ENCODE measurements around the gene SMC3. TPM values are rescaled to one million over a fixed set of nuclear protein-coding genes. Genes with fewer than 3 reads are reported as not detected.
"Not testable (repeated sequence)": the region's sequence is repeated elsewhere in the genome, so short reads cannot be mapped to it uniquely, and the experiment has no call there.

The SMC3 gene
- total and polyA plus RNA-seq, 2 experiments from 2014 or later = 40.8 to 53.5 TPM

DNA sequence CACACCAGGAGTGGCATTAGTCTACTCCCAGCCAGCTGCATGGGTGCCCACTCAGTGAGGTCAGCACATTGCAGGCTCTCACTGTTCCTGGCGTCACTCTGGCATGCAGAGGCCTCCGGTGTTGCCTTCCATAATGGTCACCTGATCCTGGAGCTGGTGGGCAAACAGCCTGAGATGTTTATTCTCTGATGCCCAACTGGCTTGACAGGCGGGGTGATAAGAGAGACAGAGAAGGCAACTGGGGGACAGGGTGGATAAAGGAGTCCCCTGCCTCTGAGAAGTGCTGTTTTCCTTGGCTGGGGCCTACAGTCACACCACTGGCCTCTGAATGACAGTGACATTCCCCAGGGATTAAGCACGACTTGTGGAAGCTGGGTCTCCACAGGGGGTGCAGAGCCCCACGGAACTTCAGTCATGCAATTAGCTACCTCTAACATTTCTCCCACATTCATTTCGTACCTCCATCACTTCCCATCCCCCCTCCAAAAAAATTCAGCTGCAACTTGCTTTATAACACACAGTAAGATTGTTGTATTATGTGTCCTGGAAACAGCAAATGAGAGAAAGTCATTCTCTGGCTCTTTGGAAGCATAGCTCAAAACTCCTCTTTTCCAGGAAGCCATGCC lies 69.5 kb downstream of the SMC3 start:
- 45% methylated on average over 6 of the region's 6 CpGs for WGBS (ENCODE audit: low lambda C conversion rate, missing lambda C conversion rate)
- no peaks in the 10 kb centered on the region for H3K9me2 ChIP-seq (replicated peaks; ENCODE audit: insufficient read depth)
- peaks cover 4% of the 10 kb centered on the region for H3K4me1 ChIP-seq (ENCODE audit: insufficient read depth)
- H3K4me2 ChIP-seq = no peak overlapping the region
- no peak overlapping the region for H3K27ac ChIP-seq
- H3K4me3 ChIP-seq = no peak overlapping the region
- H3K27me3 ChIP-seq = peaks cover 6% of the 10 kb centered on the region
- no peaks in the 10 kb centered on the region for H4K20me1 ChIP-seq (ENCODE audit: insufficient read depth, poor library complexity, severe bottlenecking)
- H3K79me2 ChIP-seq = no peaks in the 10 kb centered on the region
- no peak overlapping the region for H2AFZ ChIP-seq
- H3K36me3 ChIP-seq (replicated peaks; ENCODE audit: insufficient read depth, low read depth) = no peaks in the 10 kb centered on the region
- DNase-seq (ENCODE audit: low spot score) = no peak
- TF ChIP-seq EZH2 (IDR thresholded peaks at IDR 0.05; ENCODE audit: borderline replicate concordance) (no peak), EZH2phosphoT487 (IDR thresholded peaks at IDR 0.05; ENCODE audit: low read depth, severe bottlenecking, unreplicated experiment) (no peak)
- TF ChIP-seq, protein P1, sequence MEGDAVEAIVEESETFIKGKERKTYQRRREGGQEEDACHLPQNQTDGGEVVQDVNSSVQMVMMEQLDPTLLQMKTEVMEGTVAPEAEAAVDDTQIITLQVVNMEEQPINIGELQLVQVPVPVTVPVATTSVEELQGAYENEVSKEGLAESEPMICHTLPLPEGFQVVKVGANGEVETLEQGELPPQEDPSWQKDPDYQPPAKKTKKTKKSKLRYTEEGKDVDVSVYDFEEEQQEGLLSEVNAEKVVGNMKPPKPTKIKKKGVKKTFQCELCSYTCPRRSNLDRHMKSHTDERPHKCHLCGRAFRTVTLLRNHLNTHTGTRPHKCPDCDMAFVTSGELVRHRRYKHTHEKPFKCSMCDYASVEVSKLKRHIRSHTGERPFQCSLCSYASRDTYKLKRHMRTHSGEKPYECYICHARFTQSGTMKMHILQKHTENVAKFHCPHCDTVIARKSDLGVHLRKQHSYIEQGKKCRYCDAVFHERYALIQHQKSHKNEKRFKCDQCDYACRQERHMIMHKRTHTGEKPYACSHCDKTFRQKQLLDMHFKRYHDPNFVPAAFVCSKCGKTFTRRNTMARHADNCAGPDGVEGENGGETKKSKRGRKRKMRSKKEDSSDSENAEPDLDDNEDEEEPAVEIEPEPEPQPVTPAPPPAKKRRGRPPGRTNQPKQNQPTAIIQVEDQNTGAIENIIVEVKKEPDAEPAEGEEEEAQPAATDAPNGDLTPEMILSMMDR (IDR thresholded peaks at IDR 0.05; ENCODE audit: poor library complexity) = no peak
- H3K9me3 ChIP-seq (ENCODE audit: low read depth) = no peaks in the 10 kb centered on the region

DNA sequence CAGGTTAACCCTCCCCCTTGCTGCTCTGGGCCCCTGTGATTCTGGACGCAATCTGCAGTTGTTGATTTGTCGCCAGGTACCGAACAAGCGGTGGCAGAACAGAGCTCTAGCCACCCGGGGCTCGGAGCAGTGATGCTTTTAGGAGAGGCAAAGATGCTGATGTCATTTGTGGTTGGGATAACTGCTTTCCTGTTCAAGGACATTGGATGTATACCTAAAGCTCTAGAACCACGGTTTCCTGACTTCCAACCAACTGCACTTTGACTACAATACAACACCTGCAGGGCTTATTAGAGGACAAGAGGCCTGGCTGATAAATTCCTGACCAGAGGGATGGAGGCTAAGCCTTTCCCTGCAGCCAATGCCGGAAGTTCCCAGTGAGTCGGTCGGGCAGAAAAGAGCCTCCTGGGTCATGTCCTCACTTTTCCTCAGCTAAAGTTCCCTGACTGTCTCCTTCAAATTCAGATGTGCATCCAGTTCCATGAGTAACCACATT lies 70.1 kb downstream of the SMC3 start:
- Histone ChIP-seq H4K20me1 (ENCODE audit: insufficient read depth, poor library complexity, severe bottlenecking) (no peaks in the 10 kb centered on the region), H3K4me2 (no peak overlapping the region), H2AFZ (no peak overlapping the region), H3K4me1 (ENCODE audit: insufficient read depth) (peaks cover 4% of the 10 kb centered on the region), H3K4me3 (no peak overlapping the region), H3K27ac (no peak overlapping the region), H3K9me2 (replicated peaks; ENCODE audit: insufficient read depth) (no peaks in the 10 kb centered on the region), H3K9me3 (ENCODE audit: low read depth) (no peaks in the 10 kb centered on the region), H3K36me3 (replicated peaks; ENCODE audit: insufficient read depth, low read depth) (no peaks in the 10 kb centered on the region), H3K79me2 (no peaks in the 10 kb centered on the region), H3K27me3 (peaks cover 12% of the 10 kb centered on the region)
- 32% methylated on average over 10 of the region's 10 CpGs for WGBS (ENCODE audit: low lambda C conversion rate, missing lambda C conversion rate)
- no peak for DNase-seq (ENCODE audit: low spot score)
- TF ChIP-seq, protein P1 (IDR thresholded peaks at IDR 0.05; ENCODE audit: poor library complexity) = no peak
- TF ChIP-seq EZH2phosphoT487 (IDR thresholded peaks at IDR 0.05; ENCODE audit: low read depth, severe bottlenecking, unreplicated experiment) (no peak), EZH2 (IDR thresholded peaks at IDR 0.05; ENCODE audit: borderline replicate concordance) (no peak)

DNA sequence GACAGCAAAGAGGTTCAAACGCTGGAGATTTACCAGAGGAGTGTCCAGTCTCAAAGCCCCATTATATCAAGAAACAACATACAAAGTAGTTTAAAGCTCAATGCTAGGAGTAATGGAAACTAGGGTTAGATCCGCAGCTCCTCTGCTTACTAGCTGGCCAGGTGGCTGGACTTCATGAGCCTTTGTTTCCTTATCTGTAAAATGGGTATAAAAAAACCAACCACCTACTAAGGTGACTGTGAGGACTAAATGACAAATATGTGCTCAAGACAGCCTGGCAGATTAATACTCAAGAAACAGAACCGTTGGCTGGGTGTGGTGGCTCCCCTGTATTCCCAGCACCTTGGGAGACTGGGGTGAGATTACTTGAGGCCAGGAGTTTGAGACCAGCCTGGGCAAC lies 70.8 kb downstream of the SMC3 start:
- 87% methylated on average over 3 of the region's 3 CpGs for WGBS (ENCODE audit: low lambda C conversion rate, missing lambda C conversion rate)
- Histone ChIP-seq H3K27me3 (peaks cover 19% of the 10 kb centered on the region), H3K9me3 (ENCODE audit: low read depth) (no peaks in the 10 kb centered on the region), H3K79me2 (no peaks in the 10 kb centered on the region), H4K20me1 (ENCODE audit: insufficient read depth, poor library complexity, severe bottlenecking) (no peaks in the 10 kb centered on the region), H3K36me3 (replicated peaks; ENCODE audit: insufficient read depth, low read depth) (no peaks in the 10 kb centered on the region), H3K4me2 (no peak overlapping the region), H2AFZ (no peak overlapping the region), H3K9me2 (replicated peaks; ENCODE audit: insufficient read depth) (no peaks in the 10 kb centered on the region), H3K27ac (no peak overlapping the region), H3K4me3 (no peak overlapping the region), H3K4me1 (ENCODE audit: insufficient read depth) (peaks cover 8% of the 10 kb centered on the region)
- DNase-seq (ENCODE audit: low spot score) = no peak
- TF ChIP-seq EZH2 (IDR thresholded peaks at IDR 0.05; ENCODE audit: borderline replicate concordance) (no peak), EZH2phosphoT487 (IDR thresholded peaks at IDR 0.05; ENCODE audit: low read depth, severe bottlenecking, unreplicated experiment) (no peak)
- TF ChIP-seq, protein P1 (IDR thresholded peaks at IDR 0.05; ENCODE audit: poor library complexity) = no peak

DNA sequence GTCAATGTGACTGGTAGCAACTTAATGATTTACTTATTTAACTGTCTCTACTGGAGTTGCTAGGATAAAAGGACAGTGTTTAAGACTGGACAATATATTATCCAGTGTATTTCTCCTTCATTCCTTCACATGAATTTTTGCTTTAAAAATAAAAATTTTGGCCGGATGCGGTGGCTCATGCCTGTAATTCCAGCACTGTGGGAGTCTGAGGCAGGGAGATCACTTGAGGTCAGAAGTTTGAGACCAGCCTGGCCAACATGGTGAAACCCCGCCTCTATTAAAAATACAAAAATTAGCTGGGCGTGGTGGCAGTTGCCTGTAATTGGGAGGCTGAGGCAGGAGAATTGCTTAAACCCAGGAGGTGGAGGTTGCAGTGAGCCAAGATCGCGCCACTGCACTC lies 71.6 kb downstream of the SMC3 start:
- H3K4me2 ChIP-seq; H3K36me3 ChIP-seq (replicated peaks; ENCODE audit: insufficient read depth, low read depth); H4K20me1 ChIP-seq (ENCODE audit: insufficient read depth, poor library complexity, severe bottlenecking); H3K9me3 ChIP-seq (ENCODE audit: low read depth); H3K79me2 ChIP-seq; H3K9me2 ChIP-seq (replicated peaks; ENCODE audit: insufficient read depth); H3K27ac ChIP-seq; H3K4me3 ChIP-seq; DNase-seq (ENCODE audit: low spot score); H2AFZ ChIP-seq: not testable (repeated sequence)
- 91% methylated on average over 6 of the region's 6 CpGs for WGBS (ENCODE audit: low lambda C conversion rate, missing lambda C conversion rate)
- H3K27me3 ChIP-seq = peaks cover 24% of the 10 kb centered on the region
- peaks cover 12% of the 10 kb centered on the region for H3K4me1 ChIP-seq (ENCODE audit: insufficient read depth)

DNA sequence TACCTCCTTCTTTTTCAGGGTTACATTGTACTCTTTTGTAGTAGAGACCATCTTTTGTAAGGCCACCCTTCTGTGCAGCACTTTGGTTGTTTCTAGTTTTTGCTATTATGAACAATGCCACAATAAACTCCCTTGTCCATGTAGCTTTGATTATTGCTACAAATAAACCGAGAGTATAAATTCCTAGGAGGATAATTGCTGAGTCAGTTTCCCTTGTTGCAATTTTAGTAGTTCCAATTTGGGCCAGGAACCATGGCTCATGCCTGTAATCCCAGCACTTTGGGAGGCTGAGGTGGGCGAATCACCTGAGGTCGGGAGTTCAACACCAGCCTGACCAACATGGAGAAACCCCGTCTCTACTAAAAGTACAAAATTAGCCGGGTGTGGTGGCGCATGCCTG lies 72.4 kb downstream of the SMC3 start:
- H2AFZ ChIP-seq; DNase-seq (ENCODE audit: low spot score); H3K9me2 ChIP-seq (replicated peaks; ENCODE audit: insufficient read depth); H3K27ac ChIP-seq; H3K4me2 ChIP-seq; H3K4me3 ChIP-seq; H3K36me3 ChIP-seq (replicated peaks; ENCODE audit: insufficient read depth, low read depth); H3K79me2 ChIP-seq; H4K20me1 ChIP-seq (ENCODE audit: insufficient read depth, poor library complexity, severe bottlenecking); H3K9me3 ChIP-seq (ENCODE audit: low read depth): not testable (repeated sequence)
- WGBS (ENCODE audit: low lambda C conversion rate, missing lambda C conversion rate) = 91% methylated on average over 6 of the region's 6 CpGs
- H3K4me1 ChIP-seq (ENCODE audit: insufficient read depth) = peaks cover 16% of the 10 kb centered on the region
- peaks cover 29% of the 10 kb centered on the region for H3K27me3 ChIP-seq

All from hepatocyte (in vitro differentiated cells).